HUES48 (cell line): ENCODE data around the gene HTR4.

ENCODE experiments used
- H3K27ac ChIP-seq: one replicate; pipeline ENCODE4 v1.7.0; 2013; ENCODE audit warnings: low read depth, low read length, inconsistent platforms
- H3K27me3 ChIP-seq: 2 replicates; pipeline ENCODE4 v1.6.1; 2013; ENCODE audit warnings: mild to moderate bottlenecking, low read length; ENCODE audit not compliant: control insufficient read depth, insufficient read depth
- H3K36me3 ChIP-seq: 2 replicates; pipeline ENCODE4 v1.6.1; 2013; ENCODE audit warnings: low read length; ENCODE audit not compliant: control insufficient read depth, insufficient read depth
- H3K4me1 ChIP-seq: 2 replicates; pipeline ENCODE4 v1.6.1; 2013; ENCODE audit warnings: mild to moderate bottlenecking, low read length; ENCODE audit not compliant: control insufficient read depth, insufficient read depth
- H3K4me3 ChIP-seq: 2 replicates; pipeline ENCODE4 v1.5.1; 2013; ENCODE audit warnings: mild to moderate bottlenecking, low read depth, low read length
- H3K9ac ChIP-seq: 2 replicates; pipeline ENCODE4 v1.6.1; 2013; ENCODE audit warnings: mild to moderate bottlenecking, low read depth, low read length, moderate library complexity
- H3K9me3 ChIP-seq: 2 replicates; pipeline ENCODE4 v1.6.1; 2013; ENCODE audit warnings: low read length; ENCODE audit not compliant: control insufficient read depth, insufficient read depth

HTR4 gene

DNA sequence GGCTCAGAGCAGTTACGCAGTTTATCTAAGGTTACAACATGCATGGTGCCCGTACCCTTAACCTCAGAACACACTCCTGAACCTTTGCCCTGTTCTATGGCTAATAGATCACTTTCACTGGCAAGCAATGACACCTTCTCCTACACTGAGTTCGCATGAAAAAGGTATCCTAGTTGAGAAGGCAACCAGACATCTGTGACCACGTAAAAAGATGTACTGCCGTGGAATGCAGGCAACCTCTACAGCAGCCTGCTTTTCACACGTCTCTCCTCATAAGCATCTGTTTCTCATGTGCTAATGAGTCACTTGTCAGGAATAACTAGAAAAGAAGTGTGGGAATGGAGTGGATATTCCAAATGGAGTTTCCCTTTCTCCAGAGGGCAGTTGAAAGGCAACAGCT lies 199.1 kb downstream of the HTR4 start:
- Histone ChIP-seq H3K9me3 (no peaks in the 10 kb centered on the region), H3K9ac (no peak overlapping the region), H3K4me1 (peaks cover 21% of the 10 kb centered on the region), H3K27me3 (no peaks in the 10 kb centered on the region), H3K36me3 (no peaks in the 10 kb centered on the region), H3K4me3 (no peak overlapping the region), H3K27ac (no peak overlapping the region)

DNA sequence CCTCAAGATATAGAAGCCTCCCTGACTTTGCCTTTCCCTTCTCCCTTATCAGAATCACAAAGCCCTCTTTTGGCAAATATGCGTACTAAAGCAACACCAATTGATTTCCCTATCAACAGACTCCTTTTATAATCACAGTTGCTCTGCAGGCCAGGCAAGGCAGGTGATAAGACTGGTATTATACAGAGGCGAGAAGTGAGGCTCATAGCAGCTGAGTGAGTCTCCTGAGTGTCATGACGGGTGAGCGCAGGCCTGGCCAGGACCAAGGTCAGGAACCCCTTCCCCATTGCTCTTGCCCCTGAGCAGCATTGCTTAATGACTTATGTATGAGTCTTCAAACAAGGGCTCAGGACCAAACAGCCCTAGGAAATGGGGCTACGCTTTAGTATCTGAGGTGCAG lies 199.8 kb downstream of the HTR4 start:
- Histone ChIP-seq H3K4me3 (no peak overlapping the region), H3K9ac (no peak overlapping the region), H3K36me3 (no peaks in the 10 kb centered on the region), H3K9me3 (no peaks in the 10 kb centered on the region), H3K27me3 (no peaks in the 10 kb centered on the region), H3K4me1 (peaks cover 21% of the 10 kb centered on the region), H3K27ac (no peak overlapping the region)

DNA sequence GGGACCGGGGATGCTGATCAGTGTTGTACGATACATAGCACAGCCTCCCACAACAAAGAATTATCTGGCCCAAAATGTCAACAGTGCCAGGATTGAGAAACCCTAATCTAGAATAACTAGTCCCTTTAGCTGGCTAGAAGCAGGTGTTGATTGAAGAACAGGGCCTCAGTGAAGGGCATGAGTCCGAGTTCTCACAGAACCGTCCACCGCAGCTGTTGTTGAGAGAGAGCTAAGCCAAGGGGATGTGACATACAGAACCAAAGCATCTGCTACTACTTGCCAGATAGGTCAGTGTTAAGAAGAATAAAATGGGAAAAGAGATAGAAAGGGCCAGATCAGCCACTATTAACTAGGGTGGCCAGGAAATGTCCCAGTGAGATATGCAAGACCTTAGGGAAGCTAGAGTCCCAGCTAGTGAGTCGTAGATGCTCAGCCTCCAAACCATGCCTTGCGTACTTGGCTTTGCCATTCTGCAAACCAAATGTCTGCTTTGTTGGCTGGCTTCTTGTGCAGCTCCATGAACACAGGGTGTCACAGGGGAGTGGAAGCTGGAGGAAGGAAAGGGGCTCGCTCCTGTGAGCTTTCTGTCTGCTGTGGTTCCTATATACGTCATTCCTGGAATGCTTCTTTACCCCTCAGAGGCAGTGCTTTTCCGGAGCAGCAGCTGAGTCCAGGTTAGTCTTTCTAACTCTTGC lies 201.7 kb downstream of the HTR4 start:
- Histone ChIP-seq H3K9me3 (no peaks in the 10 kb centered on the region), H3K4me3 (no peak overlapping the region), H3K36me3 (no peaks in the 10 kb centered on the region), H3K27ac (no peak overlapping the region), H3K27me3 (no peaks in the 10 kb centered on the region), H3K4me1 (peaks cover 28% of the 10 kb centered on the region), H3K9ac (no peak overlapping the region)

DNA sequence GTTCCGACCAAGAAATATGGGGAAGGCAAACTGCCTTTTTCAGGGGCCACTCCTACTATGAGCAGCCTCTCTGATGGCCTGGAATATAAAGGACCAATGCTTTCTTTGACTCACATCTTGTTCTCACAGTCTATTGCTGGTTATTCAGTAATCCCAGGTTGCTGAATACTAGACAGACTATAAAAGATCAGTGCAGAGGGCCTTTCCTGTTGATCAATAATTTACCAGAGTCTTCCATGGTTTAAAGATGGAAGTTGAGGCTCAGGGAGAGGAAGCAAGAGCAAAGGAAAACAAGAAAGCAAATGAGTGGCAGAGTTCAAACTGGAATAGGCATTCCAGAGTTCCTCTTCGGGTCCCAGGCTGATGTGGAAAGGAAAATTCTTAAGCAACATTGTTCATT lies 207.7 kb downstream of the HTR4 start:
- no peak overlapping the region for H3K9ac ChIP-seq
- peaks cover 12% of the 10 kb centered on the region for H3K4me1 ChIP-seq
- no peak overlapping the region for H3K27ac ChIP-seq
- H3K27me3 ChIP-seq, result no peaks in the 10 kb centered on the region
- peaks cover 9% of the 10 kb centered on the region for H3K36me3 ChIP-seq
- H3K9me3 ChIP-seq, result no peaks in the 10 kb centered on the region
- no peak overlapping the region for H3K4me3 ChIP-seq

DNA sequence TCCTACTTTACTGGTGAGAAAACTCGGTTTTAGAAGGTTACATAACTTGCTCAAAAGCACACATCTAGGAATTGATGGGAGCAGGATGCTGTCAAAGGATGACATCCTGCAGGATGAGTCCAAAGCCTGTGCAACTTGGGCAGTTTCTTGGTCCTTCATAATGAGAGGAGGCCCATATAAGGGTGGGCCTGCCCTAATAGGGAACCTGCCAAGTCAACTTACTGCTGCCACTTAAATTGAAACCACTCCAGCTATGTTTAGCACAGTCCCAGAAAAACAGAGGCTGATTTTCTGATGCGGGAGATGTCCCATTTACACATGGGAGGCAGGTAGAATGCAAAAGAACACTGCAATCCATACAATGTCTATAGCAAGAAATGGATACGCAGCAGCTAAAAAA lies 208.7 kb downstream of the HTR4 start:
- Histone ChIP-seq H3K27me3 (no peaks in the 10 kb centered on the region), H3K36me3 (peaks cover 19% of the 10 kb centered on the region), H3K9me3 (no peaks in the 10 kb centered on the region), H3K9ac (no peak overlapping the region), H3K4me1 (peaks cover 12% of the 10 kb centered on the region), H3K27ac (no peak overlapping the region), H3K4me3 (no peak overlapping the region)

DNA sequence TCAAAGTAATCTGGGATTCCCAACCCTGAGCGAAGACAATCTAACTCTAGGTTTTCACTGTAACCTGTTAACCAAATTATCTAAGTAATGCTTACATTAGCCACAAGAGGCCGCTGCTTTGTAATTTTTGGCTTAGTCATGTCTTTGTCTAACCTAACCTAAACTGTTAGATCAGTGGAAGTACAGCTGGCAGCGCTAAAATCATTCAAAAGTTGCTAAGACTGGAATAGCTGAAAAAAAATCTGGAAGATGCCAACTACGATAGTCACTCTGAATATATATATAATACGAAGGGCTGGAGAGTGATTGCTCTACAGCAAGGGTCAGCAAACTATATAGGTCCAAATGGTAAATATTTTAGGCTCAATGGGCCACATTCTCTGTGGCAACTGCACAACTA lies 210.3 kb downstream of the HTR4 start:
- H3K9ac ChIP-seq, result no peak overlapping the region
- H3K4me1 ChIP-seq, result peaks cover 12% of the 10 kb centered on the region
- peaks cover 35% of the 10 kb centered on the region for H3K36me3 ChIP-seq
- no peak overlapping the region for H3K4me3 ChIP-seq
- no peak overlapping the region for H3K27ac ChIP-seq
- no peaks in the 10 kb centered on the region for H3K9me3 ChIP-seq
- no peaks in the 10 kb centered on the region for H3K27me3 ChIP-seq

DNA sequence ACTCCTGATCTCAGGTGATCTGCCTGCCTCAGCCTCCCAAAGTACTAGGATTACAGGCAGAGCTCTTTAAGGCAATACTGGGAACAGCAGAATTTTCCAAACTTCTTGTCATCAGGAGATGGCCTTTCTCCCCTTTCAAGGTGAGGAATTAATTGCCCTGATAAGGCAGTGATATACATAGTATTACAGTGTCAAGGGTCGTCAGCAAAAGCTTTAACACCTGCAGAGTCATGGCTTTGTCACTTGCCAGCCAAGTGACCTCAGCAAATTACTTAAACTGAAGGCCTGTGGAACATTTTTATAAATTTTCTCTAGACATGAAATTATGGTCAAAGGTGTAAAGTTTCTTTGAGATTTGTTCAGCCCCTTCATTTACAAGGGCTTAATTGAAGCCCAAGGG lies 211.1 kb downstream of the HTR4 start:
- H3K27me3 ChIP-seq, result no peaks in the 10 kb centered on the region
- H3K27ac ChIP-seq, result no peak overlapping the region
- H3K9ac ChIP-seq, result no peak overlapping the region
- no peaks in the 10 kb centered on the region for H3K9me3 ChIP-seq
- peaks cover 8% of the 10 kb centered on the region for H3K4me1 ChIP-seq
- H3K4me3 ChIP-seq, result no peak overlapping the region
- peaks cover 43% of the 10 kb centered on the region for H3K36me3 ChIP-seq

DNA sequence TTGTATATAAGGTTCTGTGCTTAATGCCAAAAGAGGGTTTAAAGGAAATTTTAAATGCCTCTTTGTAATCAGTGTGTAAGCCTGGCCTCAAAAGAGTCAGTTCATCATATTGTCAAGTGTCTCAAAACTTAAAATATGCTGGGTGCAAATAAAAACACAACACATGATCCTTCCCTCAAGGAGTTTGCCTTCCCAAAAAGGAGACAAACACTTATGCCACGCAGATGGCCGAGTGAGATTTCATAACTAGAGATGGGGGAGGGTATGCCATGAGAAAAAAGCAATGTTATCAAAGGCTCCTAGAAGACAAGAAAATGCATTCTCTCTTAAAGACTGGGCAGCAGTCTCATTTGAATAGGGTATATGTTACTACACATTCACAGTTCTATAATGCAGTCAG lies 215.4 kb downstream of the HTR4 start:
- Histone ChIP-seq H3K9ac (no peak overlapping the region), H3K9me3 (no peaks in the 10 kb centered on the region), H3K27ac (no peak overlapping the region), H3K36me3 (peaks cover 78% of the 10 kb centered on the region), H3K27me3 (no peaks in the 10 kb centered on the region), H3K4me3 (no peak overlapping the region), H3K4me1 (no peaks in the 10 kb centered on the region)

DNA sequence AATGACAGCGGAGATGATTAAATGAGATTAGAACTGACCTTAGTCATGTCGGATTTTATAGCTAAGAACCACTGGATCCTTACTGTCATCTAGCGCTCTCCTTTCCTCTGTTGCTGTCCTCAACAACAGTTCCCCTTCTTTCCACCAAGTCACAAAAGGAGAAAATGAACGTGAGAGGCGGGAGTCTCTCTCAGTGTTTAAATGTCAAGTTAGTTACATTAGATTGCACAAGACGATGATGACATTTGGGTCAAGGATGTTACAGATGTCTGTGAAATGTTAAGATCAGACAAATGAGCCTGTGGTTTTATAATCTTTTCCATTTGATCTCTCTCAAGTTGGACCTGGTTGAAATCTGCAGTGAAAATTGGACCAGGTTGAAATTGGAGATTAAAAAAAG lies 217.1 kb downstream of the HTR4 start:
- H3K4me1 ChIP-seq, result no peaks in the 10 kb centered on the region
- no peak overlapping the region for H3K27ac ChIP-seq
- H3K36me3 ChIP-seq, result peaks cover 91% of the 10 kb centered on the region
- H3K4me3 ChIP-seq, result no peak overlapping the region
- H3K9me3 ChIP-seq, result no peaks in the 10 kb centered on the region
- H3K9ac ChIP-seq, result no peak overlapping the region
- no peaks in the 10 kb centered on the region for H3K27me3 ChIP-seq

DNA sequence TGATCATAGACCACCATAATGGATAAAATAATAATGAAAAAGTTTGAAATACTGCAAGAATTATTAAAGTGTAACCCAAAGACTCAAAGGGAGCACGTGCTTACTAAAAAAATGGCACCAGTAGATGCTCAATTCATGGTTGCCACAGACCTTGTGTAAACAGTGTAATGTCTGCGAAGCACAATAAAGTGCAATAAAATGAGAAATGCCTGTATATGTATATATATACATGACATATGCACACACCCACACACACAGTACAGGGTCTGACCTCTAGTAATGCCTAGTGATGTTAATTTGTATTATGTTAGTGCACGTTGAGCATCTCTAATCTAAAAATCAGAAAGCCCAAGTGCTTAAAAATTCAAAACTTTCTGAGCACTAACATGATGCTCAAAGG lies 218.3 kb downstream of the HTR4 start:
- Histone ChIP-seq H3K36me3 (peaks cover 91% of the 10 kb centered on the region), H3K4me1 (no peaks in the 10 kb centered on the region), H3K9ac (no peak overlapping the region)

DNA sequence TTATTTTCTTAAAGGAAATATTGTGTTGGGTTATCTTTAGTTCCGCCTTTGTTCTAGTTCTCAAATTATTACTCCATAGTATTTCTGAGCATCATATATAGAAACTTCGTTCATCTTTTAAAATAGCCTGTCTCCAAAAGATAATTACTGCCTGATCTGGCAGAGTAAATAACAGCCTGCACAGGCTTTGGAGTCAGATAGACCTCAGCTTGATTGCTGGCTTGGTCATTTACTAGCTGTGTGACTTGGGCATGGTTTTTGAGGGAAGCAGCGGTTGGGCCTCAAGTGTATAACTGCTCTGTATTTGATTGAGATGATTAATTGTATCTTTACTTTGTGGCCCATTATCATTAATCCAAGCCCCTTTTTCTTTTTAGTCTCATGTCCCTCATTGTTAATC lies 220.5 kb downstream of the HTR4 start:
- Histone ChIP-seq H3K4me1 (no peaks in the 10 kb centered on the region), H3K36me3 (peaks cover 78% of the 10 kb centered on the region), H3K9me3 (no peaks in the 10 kb centered on the region), H3K4me3 (no peak overlapping the region), H3K27me3 (no peaks in the 10 kb centered on the region), H3K27ac (no peak overlapping the region), H3K9ac (no peak overlapping the region)

More for the DNA sequence above, 218.3 kb downstream of the HTR4 start:
- Histone ChIP-seq H3K9me3 (no peaks in the 10 kb centered on the region), H3K4me3 (no peak overlapping the region), H3K27me3 (no peaks in the 10 kb centered on the region), H3K27ac (no peak overlapping the region)
